OCI-LY3 (cell line): ENCODE results near the gene ZNF423.

ENCODE experiments used
- H2AFZ ChIP-seq: fragments of 200-600, 300-600 bp; shearing (Covaris generic); 2 replicates; pipeline ENCODE4 v1.6.0; 2014; ENCODE audit warnings: antibody characterized with exemption, low read depth, low read length
- H3K27ac ChIP-seq: fragments of 200-600, 300-600 bp; sonication (generic); 2 replicates; pipeline ENCODE4 v1.5.1; 2014; ENCODE audit warnings: mild to moderate bottlenecking, low read length, moderate library complexity, mixed read lengths
- H3K27me3 ChIP-seq: fragments of 200-600, 300-600 bp; sonication (generic); 2 replicates; pipeline ENCODE4 v1.6.1; 2014; ENCODE audit warnings: low read depth, low read length, mixed read lengths
- H3K36me3 ChIP-seq: fragments of 200-600, 300-600 bp; sonication (generic); replicated peaks from 2 replicates; pipeline ENCODE3; 2014; ENCODE audit warnings: low read depth, low read length, mixed read lengths
- H3K4me1 ChIP-seq: fragments of 300-600, 200-600 bp; sonication (generic); 2 replicates; pipeline ENCODE4 v1.6.1; 2014; ENCODE audit warnings: low read length, mixed read lengths
- H3K4me2 ChIP-seq: fragments of 200-600, 300-600 bp; sonication (generic); 2 replicates; pipeline ENCODE4 v1.6.1; 2014; ENCODE audit warnings: low read length, mixed read lengths
- H3K4me3 ChIP-seq: fragments of 300-600, 200-600 bp; sonication (generic); 2 replicates; pipeline ENCODE4 v1.5.1; 2014; ENCODE audit warnings: antibody characterized with exemption, mild to moderate bottlenecking, low read length, moderate library complexity
- H3K79me2 ChIP-seq: fragments of 300-600, 200-600 bp; shearing (Covaris generic); 2 replicates; pipeline ENCODE4 v1.6.1; 2014; ENCODE audit warnings: mild to moderate bottlenecking, low read length, mixed read lengths
- H3K9ac ChIP-seq: fragments of 300-600, 200-600 bp; shearing (Covaris generic); 2 replicates; pipeline ENCODE4 v1.6.0; 2014; ENCODE audit warnings: mild to moderate bottlenecking, low read length, moderate library complexity
- H3K9me3 ChIP-seq: fragments of 200-600, 300-600 bp; shearing (Covaris generic); 2 replicates; pipeline ENCODE4 v1.6.1; 2014; ENCODE audit warnings: low read length, mixed read lengths; ENCODE audit not compliant: insufficient read depth
- H4K20me1 ChIP-seq: fragments of 200-600, 300-600 bp; sonication (generic); 2 replicates; pipeline ENCODE4 v1.6.1; 2016; ENCODE audit warnings: low read length, mixed read lengths; ENCODE audit not compliant: insufficient read depth
- CTCF ChIP-seq: fragments of 200-600, 300-600 bp; sonication (generic); IDR thresholded peaks from 2 replicates; pipeline ENCODE4 v1.5.1; 2014; ENCODE audit warnings: antibody characterized with exemption, low read length, low read depth
- EZH2phosphoT487 ChIP-seq: fragments of 200-600 bp; shearing (Covaris generic); IDR thresholded peaks from 2 replicates; pipeline ENCODE4 v1.6.1; 2018; ENCODE audit warnings: antibody characterized with exemption, mixed run types, low read depth

Gene ZNF423

GRCh38 chr16:49473131-49473530 is 382.8 kb downstream of the ZNF423 start:
- no peak overlapping the region for H3K4me2 ChIP-seq
- H2AFZ ChIP-seq, result no peak overlapping the region
- TF ChIP-seq CTCF, result no peak
- TF ChIP-seq EZH2phosphoT487, result no peak
- H3K9me3 ChIP-seq, result no peaks in the 10 kb centered on the region
- no peak overlapping the region for H3K4me3 ChIP-seq
- H3K27me3 ChIP-seq, result peaks cover 3% of the 10 kb centered on the region; the same call in 1 of the 2 replicates
- H3K27ac ChIP-seq, result no peak overlapping the region
- H3K9ac ChIP-seq, result no peak overlapping the region
- H3K36me3 ChIP-seq, result no peaks in the 10 kb centered on the region
- no peaks in the 10 kb centered on the region for H4K20me1 ChIP-seq
- no peaks in the 10 kb centered on the region for H3K79me2 ChIP-seq
- no peaks in the 10 kb centered on the region for H3K4me1 ChIP-seq

- no peaks in the 10 kb centered on the region for H3K79me2 ChIP-seq
- H3K9me3 ChIP-seq, result no peaks in the 10 kb centered on the region
- H3K4me2 ChIP-seq, result no peak overlapping the region
- H3K27ac ChIP-seq, result no peak overlapping the region
- H4K20me1 ChIP-seq, result no peaks in the 10 kb centered on the region
- no peak for TF ChIP-seq CTCF
- TF ChIP-seq EZH2phosphoT487, result no peak
- no peaks in the 10 kb centered on the region for H3K4me1 ChIP-seq
- no peak overlapping the region for H2AFZ ChIP-seq
- H3K9ac ChIP-seq, result no peak overlapping the region
- H3K4me3 ChIP-seq, result no peak overlapping the region
- no peaks in the 10 kb centered on the region for H3K36me3 ChIP-seq
- H3K27me3 ChIP-seq, result no peaks in the 10 kb centered on the region
These were observed 383.3 kb downstream of the ZNF423 start for GRCh38 chr16:49472598-49472997.

DNA sequence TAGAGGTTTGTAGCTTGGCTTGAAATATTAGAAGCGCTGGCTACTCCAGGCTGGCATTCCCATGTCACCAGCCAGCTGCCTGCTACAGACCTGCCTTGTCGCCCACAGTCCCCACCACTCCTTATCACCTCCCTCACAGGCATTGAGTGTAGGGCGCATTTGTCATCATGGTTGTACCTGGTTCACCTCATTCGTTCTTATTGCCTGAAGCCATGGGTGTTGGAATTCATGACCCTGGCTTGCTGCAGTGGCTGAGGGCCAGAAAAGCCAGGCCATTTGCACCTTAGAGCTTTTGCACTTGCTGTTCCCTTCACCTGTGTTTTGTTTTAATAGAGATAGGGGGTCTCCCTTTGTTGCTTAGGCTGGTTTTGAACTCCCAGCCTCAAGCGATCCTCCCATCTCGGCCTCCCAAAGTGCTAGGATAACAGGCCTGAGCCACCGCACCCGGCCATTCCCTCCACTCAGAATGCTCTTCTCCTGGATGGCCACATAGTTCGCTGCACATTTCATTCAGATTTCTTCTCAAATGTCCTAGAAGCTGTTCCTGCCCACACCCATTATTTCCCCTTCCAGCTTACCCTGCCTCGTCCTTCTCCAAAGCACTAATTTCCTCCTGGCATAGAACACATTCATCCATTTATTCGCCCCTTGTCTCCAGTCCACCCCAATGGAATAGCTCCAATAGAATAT is 384.7 kb downstream of the ZNF423 start:
- TF ChIP-seq CTCF (no peak), EZH2phosphoT487 (no peak)
- H3K27ac ChIP-seq, result no peak overlapping the region
- no peaks in the 10 kb centered on the region for H3K36me3 ChIP-seq
- no peaks in the 10 kb centered on the region for H4K20me1 ChIP-seq
- no peaks in the 10 kb centered on the region for H3K4me1 ChIP-seq
- no peak overlapping the region for H2AFZ ChIP-seq
- H3K4me3 ChIP-seq, result no peak overlapping the region
- H3K9ac ChIP-seq, result no peak overlapping the region
- H3K79me2 ChIP-seq, result no peaks in the 10 kb centered on the region
- no peaks in the 10 kb centered on the region for H3K9me3 ChIP-seq
- no peak overlapping the region for H3K4me2 ChIP-seq
- H3K27me3 ChIP-seq, result no peaks in the 10 kb centered on the region

GRCh38 chr16:49470513-49470991 is 385.4 kb downstream of the ZNF423 start:
- H3K36me3 ChIP-seq, result no peaks in the 10 kb centered on the region
- no peaks in the 10 kb centered on the region for H3K9me3 ChIP-seq
- H3K4me2 ChIP-seq, result no peak overlapping the region
- no peaks in the 10 kb centered on the region for H3K79me2 ChIP-seq
- no peaks in the 10 kb centered on the region for H3K4me1 ChIP-seq
- no peaks in the 10 kb centered on the region for H4K20me1 ChIP-seq
- H3K9ac ChIP-seq, result no peak overlapping the region
- no peak overlapping the region for H3K4me3 ChIP-seq
- no peak overlapping the region for H2AFZ ChIP-seq
- TF ChIP-seq EZH2phosphoT487 (no peak), CTCF (no peak)
- no peaks in the 10 kb centered on the region for H3K27me3 ChIP-seq
- no peak overlapping the region for H3K27ac ChIP-seq
